Adrenal gland (tissue), 12 donors: ENCODE data around the gene DCP1A. TPM values are rescaled to one million over a fixed set of nuclear protein-coding genes. Genes with fewer than 3 reads are reported as not detected.
"Not testable (repeated sequence)": the region's sequence is repeated elsewhere in the genome, so short reads cannot be mapped to it uniquely, and the experiment has no call there.

Experiments
- DNase-seq, 7 donors: peaks; one replicate each; pipeline ENCODE4 v3.0.0-alpha.2; 2019 to 2020
- H3K27ac ChIP-seq, 5 donors: fragments of 200-600 bp; sonication (generic) in 4 of 5; 1 replicate in 3 of 5; 2 replicates in 2 of 5; pipeline versions ENCODE4 v1.5.1 to v1.8.0; 2016 to 2020; ENCODE audit warnings: mild to moderate bottlenecking in 1 of 5
- H3K27me3 ChIP-seq: fragments of 200-600 bp; 2 replicates; pipeline ENCODE4 v1.8.0; 2021
- H3K36me3 ChIP-seq, 2 donors: fragments of 200-600 bp; replicated peaks in 1 of 2; 1 replicate in 1 of 2; 2 replicates in 1 of 2; pipeline versions ENCODE4 v1.5.1 to v1.8.0; 2018 to 2022
- H3K4me1 ChIP-seq, 2 donors: fragments of 200-600 bp; replicated peaks in 1 of 2; 1 replicate in 1 of 2; 2 replicates in 1 of 2; pipeline versions ENCODE4 v1.5.1 to v1.8.0; 2018 to 2021
- H3K4me3 ChIP-seq, 4 donors: fragments of 200-600 bp; sonication (generic) in 3 of 4; one replicate each; pipeline ENCODE4 v1.5.1; 2016 to 2018
- H3K9me3 ChIP-seq, 3 donors: fragments of 200-600 bp; sonication (generic) in 1 of 3; replicated peaks in 1 of 3; 1 replicate in 2 of 3; 2 replicates in 1 of 3; pipeline versions ENCODE4 v1.5.1 to v1.8.0; 2016 to 2021
- CTCF ChIP-seq, 6 experiments: fragments of 450-650 bp in 4 of 6; fragments of 200-600 bp in 2 of 6; sonication (generic) in 1 of 6; IDR thresholded peaks; 1 replicate in 5 of 6; 2 replicates in 1 of 6; pipeline versions ENCODE4 v1.5.1 to v1.8.0; 2016 to 2021; ENCODE audit warnings: antibody characterized with exemption in 6 of 6, mild to moderate bottlenecking in 2 of 6, moderate library complexity in 1 of 6
- POLR2A ChIP-seq, 2 donors: fragments of 450-650 bp; IDR thresholded peaks; one replicate each; pipeline ENCODE4 v1.6.1; 2017; ENCODE audit warnings: antibody characterized with exemption in 2 of 2, mild to moderate bottlenecking in 2 of 2, moderate library complexity in 1 of 2
- WGBS, 4 donors: extraction: QIAGEN DNeasy Blood & Tissue Kit in 2 of 4; methylation state at CpG; one replicate each; pipeline versions ENCODE4 v1.1.5 to v1.1.7; 2013 to 2017; 5-methylcytosine and 5-hydroxymethylcytosine counted together
- intact Hi-C, 2 donors: fragments of 100-400 bp; cut with DNase I; formaldehyde crosslinking; loops; one replicate each; pipeline versions ENCODE4 v1.14.1 to v1.15.0; 2022 to 2023
- polyA plus RNA-seq, 3 donors: library from polyadenylated mRNA; stranded (reverse); fragments of 200-250 nt in 2 of 3; fragments of 350-450 nt in 1 of 3; fragmentation: Illumina TruSeq in 1 of 3; extraction: RNeasy Lipid Tissue Mini Kit (QIAGEN cat#74804) in 1 of 3; gene quantifications; one replicate each; pipeline ENCODE4 v1.2.3, GENCODE V29; 2013 to 2014
- total RNA-seq, 9 donors: library from RNA; depleted of rRNA in 4 of 9; stranded (reverse); fragments of >200 nt in 4 of 9; fragments of 120-200 nt in 1 of 9; fragmentation: NEBNext Ultra II Directional in 1 of 9; extraction: Animal tissue kit (Norgen Biotek cat#: 25700) in 1 of 9; gene quantifications; one replicate each; pipeline versions ENCODE4 v1.1.0 to v1.2.4, GENCODE V29; 2013 to 2023
- donor health status: healthy with polysubstance abuse.
- donor health status: Bipolar disorder and iron deficiency.
- donor health status: DM: yes; HTN: yes; CAD: no.
- donor health status: DM: no; HTN: no; CAD: no.
- donor health status: DM: no; HTN: no; CAD: no.
- donor health status: DM: yes; HTN: yes; CAD: no.

Gene DCP1A
- total and polyA plus RNA-seq, 12 donors = 9.3 to 31.0 (median 22.1) TPM

- H3K27me3 ChIP-seq = no peaks in the 10 kb centered on the region
- DNase-seq = no peak
- H3K36me3 ChIP-seq = no peaks in the 10 kb centered on the region
- intact Hi-C loops = no loop called here
- no peaks in the 10 kb centered on the region for H3K9me3 ChIP-seq
- no peak overlapping the region for H3K27ac ChIP-seq
- no peak overlapping the region for H3K4me3 ChIP-seq
- TF ChIP-seq CTCF (IDR thresholded peaks at IDR 0.05) = no peak
- H3K4me1 ChIP-seq = peaks cover 0 to 1% of the 10 kb centered on the region in 2 donors
- 74 to 80% (median 79%) methylated on average over 2 of the region's 2 CpGs for WGBS, 4 donors
Measured at GRCh38 chr3:53353202-53353601, 5.9 kb upstream of the DCP1A start.

GRCh38 chr3:53350652-53351051, 3.3 kb upstream of the DCP1A start:
- TF ChIP-seq POLR2A (IDR thresholded peaks at IDR 0.05) = no peak
- peak in 5 of 6 experiments; percentile 13 to 41 (median 27) for TF ChIP-seq CTCF (IDR thresholded peaks at IDR 0.05)
- peak in 1 of 7 donors; percentile 51 for DNase-seq

GRCh38 chr3:53348118-53348517, 775 bp upstream of the DCP1A start:
- DNase-seq = peak in 2 of 7 donors; percentile 34 to 38

More at GRCh38 chr3:53350652-53351051, 3.3 kb upstream of the DCP1A start:
- Histone ChIP-seq H3K9me3 (no peaks in the 10 kb centered on the region), H3K27me3 (no peaks in the 10 kb centered on the region), H3K27ac (no peak overlapping the region), H3K36me3 (no peaks in the 10 kb centered on the region), H3K4me1 (peaks cover 5 to 12% of the 10 kb centered on the region in 2 donors), H3K4me3 (no peak overlapping the region)
- WGBS, 4 donors = 22 to 32% (median 26%) methylated on average over 3 of the region's 3 CpGs
- intact Hi-C loops = no loop called here

GRCh38 chr3:53346922-53347260, 452 bp downstream of the DCP1A start:
- 0 to 1% (median 1%) methylated on average over 11 of the region's 11 CpGs for WGBS, 4 donors
- Histone ChIP-seq H3K27ac (peak overlapping the region; percentile 82 to 99 (median 96)), H3K4me3 (peak overlapping the region; percentile 46 to 98 (median 88)), H3K4me1 (peaks cover 14 to 43% of the 10 kb centered on the region in 2 donors), H3K36me3 (peaks cover 0 to 13% of the 10 kb centered on the region in 2 donors), H3K9me3 (no peaks in the 10 kb centered on the region), H3K27me3 (no peaks in the 10 kb centered on the region)
- TF ChIP-seq POLR2A (IDR thresholded peaks at IDR 0.05) = no peak
- TF ChIP-seq CTCF (IDR thresholded peaks at IDR 0.05) = no peak
- peak in 1 of 7 donors; percentile 66 for DNase-seq
- intact Hi-C loops = loop anchor here in 1 of 2 donors (10.0 kb wide), 1 partner anchor 52 kb away; no protein-coding TSS in a partner anchor

More at GRCh38 chr3:53348118-53348517, 775 bp upstream of the DCP1A start:
- 83 to 85% (median 84%) methylated on average over 19 of the region's 19 CpGs for WGBS, 4 donors
- not testable (repeated sequence) for H3K27me3 ChIP-seq, H3K36me3 ChIP-seq, H3K9me3 ChIP-seq
- intact Hi-C loops = loop anchor here in 1 of 2 donors (10.0 kb wide), 1 partner anchor 53 kb away; no protein-coding TSS in a partner anchor
- H3K4me1 ChIP-seq = peaks cover 5 to 31% of the 10 kb centered on the region in 2 donors
- H3K4me3 ChIP-seq = peak overlapping the region in 3 of 4 donors; percentile 80 to 98 (median 96)
- peak overlapping the region; percentile 82 to 99 (median 96) for H3K27ac ChIP-seq

- peaks cover 0 to 17% of the 10 kb centered on the region in 2 donors for H3K36me3 ChIP-seq
- H3K27ac ChIP-seq = peak overlapping the region; percentile 82 to 99 (median 96)
- TF ChIP-seq POLR2A (IDR thresholded peaks at IDR 0.05) = no peak
- intact Hi-C loops = loop anchor here in 1 of 2 donors (10.0 kb wide), 1 partner anchor 52 kb away; no protein-coding TSS in a partner anchor
- peaks cover 14 to 44% of the 10 kb centered on the region in 2 donors for H3K4me1 ChIP-seq
- no peaks in the 10 kb centered on the region for H3K27me3 ChIP-seq
- WGBS, 4 donors = 1 to 2% (median 1%) methylated on average over 9 of the region's 9 CpGs
- peak overlapping the region in 3 of 4 donors; percentile 80 to 98 (median 96) for H3K4me3 ChIP-seq
- no peak for DNase-seq
- H3K9me3 ChIP-seq = no peaks in the 10 kb centered on the region
Measured at GRCh38 chr3:53346514-53346913, 829 bp downstream of the DCP1A start.
